IMR-90 (cell line): ENCODE results near the gene CYB5R4. TPM values are rescaled to one million over a fixed set of nuclear protein-coding genes. Genes with fewer than 3 reads are reported as not detected.

Experiments used
- ATAC-seq: fragments of 200-7000 bp; cut with Tn5 transposase; 2 replicates; pipeline ENCODE4 v1.9.1; 2020; ENCODE audit warnings: low read depth, mild to moderate bottlenecking, moderate library complexity
- BruUV-seq: library from RNA; stranded (reverse); fragments of 400-500 nt; replicated peaks from 2 replicates; lab custom pipeline; 2021; lab: Mats Ljungman, UMichigan
- CTCF ChIA-PET: fragments of 300-600 bp; formaldehyde crosslinking; extraction: SDS; loops from one replicate; lab custom pipeline; 2021; ENCODE audit warnings: antibody characterized with exemption; lab: Yijun Ruan, JAX
- POLR2A ChIA-PET: fragments of 300-600 bp; sonication (Branson Sonifier 250); formaldehyde crosslinking; loops from one replicate; lab custom pipeline; 2022; ENCODE audit warnings: antibody characterized with exemption; ENCODE audit not compliant: unreplicated experiment; lab: Charles Lee
- DNase-seq: peaks from one replicate; pipeline ENCODE4 v3.0.0; 2013
- H2AFZ ChIP-seq: replicated peaks from 2 replicates; pipeline ENCODE3; 2013; ENCODE audit warnings: low read length, mild to moderate bottlenecking; ENCODE audit not compliant: poor library complexity
- H2AK5ac ChIP-seq: 2 replicates; pipeline ENCODE4 v1.6.1; 2013; ENCODE audit warnings: low read depth, low read length, inconsistent platforms
- H2AK9ac ChIP-seq: replicated peaks from 2 replicates; pipeline ENCODE3; 2013; ENCODE audit warnings: mild to moderate bottlenecking, low read depth, low read length, moderate library complexity; ENCODE audit not compliant: poor library complexity
- H2BK120ac ChIP-seq: 2 replicates; pipeline ENCODE4 v1.6.1; 2013; ENCODE audit warnings: low read depth, low read length, inconsistent platforms
- H2BK15ac ChIP-seq: 3 replicates; pipeline ENCODE4 v1.6.1; 2013; ENCODE audit warnings: low read depth, low read length, inconsistent platforms
- H2BK20ac ChIP-seq: 2 replicates; pipeline ENCODE4 v1.6.1; 2013; ENCODE audit warnings: low read depth, mild to moderate bottlenecking, inconsistent platforms, low read length, moderate library complexity
- H2BK5ac ChIP-seq: 2 replicates; pipeline ENCODE4 v1.6.1; 2013; ENCODE audit warnings: mild to moderate bottlenecking, low read depth, low read length, inconsistent platforms; ENCODE audit not compliant: poor library complexity, severe bottlenecking
- H3K14ac ChIP-seq: replicated peaks from 2 replicates; pipeline ENCODE4 v1.6.1; 2013; ENCODE audit warnings: low read depth, low read length, inconsistent platforms
- H3K18ac ChIP-seq: 2 replicates; pipeline ENCODE4 v1.6.1; 2013; ENCODE audit warnings: low read depth, low read length, control low read depth
- H3K23ac ChIP-seq: 2 replicates; pipeline ENCODE4 v1.6.1; 2013; ENCODE audit warnings: low read depth, low read length, inconsistent platforms
- H3K27ac ChIP-seq: 2 replicates; pipeline ENCODE4 v1.5.1; 2013; ENCODE audit warnings: mild to moderate bottlenecking, control low read depth, low read length; ENCODE audit not compliant: insufficient read depth
- H3K27me3 ChIP-seq: 2 replicates; pipeline ENCODE4 v1.6.1; 2013; ENCODE audit warnings: low read length; ENCODE audit not compliant: control insufficient read depth, insufficient read depth
- H3K36me3 ChIP-seq: 2 replicates; pipeline ENCODE4 v1.6.1; 2013; ENCODE audit warnings: low read length, mixed read lengths; ENCODE audit not compliant: control insufficient read depth, insufficient read depth
- H3K4ac ChIP-seq: 2 replicates; pipeline ENCODE4 v1.6.1; 2013; ENCODE audit warnings: low read depth, low read length, inconsistent platforms
- H3K4me1 ChIP-seq: 2 replicates; pipeline ENCODE4 v1.6.1; 2013; ENCODE audit warnings: low read length, mixed read lengths; ENCODE audit not compliant: control insufficient read depth, insufficient read depth
- H3K4me2 ChIP-seq: 2 replicates; pipeline ENCODE4 v1.6.1; 2013; ENCODE audit warnings: low read depth, mild to moderate bottlenecking, control low read depth, low read length, moderate library complexity
- H3K4me3 ChIP-seq: 2 replicates; pipeline ENCODE4 v1.5.1; 2013; ENCODE audit warnings: low read depth, mild to moderate bottlenecking, control low read depth, low read length, moderate library complexity; ENCODE audit not compliant: insufficient read depth
- H3K56ac ChIP-seq: 2 replicates; pipeline ENCODE4 v1.6.1; 2013; ENCODE audit warnings: low read length, inconsistent platforms; ENCODE audit not compliant: insufficient read depth; ENCODE audit errors: extremely low read depth
- H3K79me1 ChIP-seq, 2 experiments: 2 replicates each; pipeline ENCODE4 v1.6.1; 2013; ENCODE audit warnings: low read length in 2 of 2, inconsistent platforms in 1 of 2, low read depth in 1 of 2
- H3K9ac ChIP-seq: 2 replicates; pipeline ENCODE4 v1.6.1; 2013; ENCODE audit warnings: low read depth, low read length, control low read depth
- H3K9me1 ChIP-seq: 2 replicates; pipeline ENCODE4 v1.6.1; 2013; ENCODE audit warnings: low read length, inconsistent platforms; ENCODE audit not compliant: insufficient read depth
- H3K9me3 ChIP-seq: 2 replicates; pipeline ENCODE4 v1.6.1; 2013; ENCODE audit warnings: low read length; ENCODE audit not compliant: control insufficient read depth, insufficient read depth
- H4K20me1 ChIP-seq: 2 replicates; pipeline ENCODE4 v1.6.1; 2013; ENCODE audit warnings: low read length, inconsistent platforms; ENCODE audit not compliant: insufficient read depth
- H4K5ac ChIP-seq: 2 replicates; pipeline ENCODE4 v1.6.1; 2013; ENCODE audit warnings: mild to moderate bottlenecking, low read depth, low read length, control low read depth
- H4K8ac ChIP-seq, 2 experiments: 2 replicates each; pipeline ENCODE4 v1.6.1; 2013; ENCODE audit warnings: low read depth in 2 of 2, low read length in 2 of 2, control low read depth in 1 of 2, inconsistent platforms in 1 of 2
- H4K91ac ChIP-seq: 2 replicates; pipeline ENCODE4 v1.6.1; 2013; ENCODE audit warnings: low read depth, low read length, inconsistent platforms; ENCODE audit not compliant: insufficient read depth
- CHD1 ChIP-seq: IDR thresholded peaks from 2 replicates; pipeline ENCODE4 v1.6.1; 2012; ENCODE audit warnings: low read depth, low read length, improper control_type of control experiment
- CTCF ChIP-seq: conservative IDR thresholded peaks from 2 replicates; pipeline ENCODE4 v1.5.1; 2012; ENCODE audit warnings: mild to moderate bottlenecking, low read depth, low read length, improper control_type of control experiment
- ELK1 ChIP-seq: fragments of 150-350 bp; IDR thresholded peaks from 2 replicates; pipeline ENCODE4 v1.6.1; 2016; ENCODE audit warnings: low read depth, mild to moderate bottlenecking, low read length, moderate library complexity, borderline replicate concordance
- FOS ChIP-seq: fragments of 150-350 bp; IDR thresholded peaks from 2 replicates; pipeline ENCODE4 v1.6.1; 2016; ENCODE audit warnings: low read depth, low read length
- MAZ ChIP-seq: IDR thresholded peaks from 2 replicates; pipeline ENCODE4 v1.6.1; 2012; ENCODE audit warnings: low read depth, mild to moderate bottlenecking, low read length, improper control_type of control experiment, moderate library complexity, borderline replicate concordance
- RAD21 ChIP-seq: IDR thresholded peaks from 2 replicates; pipeline ENCODE4 v1.6.1; 2012; ENCODE audit warnings: low read length, improper control_type of control experiment
- SMC3 ChIP-seq: fragments of 150-350 bp; IDR thresholded peaks from 2 replicates; pipeline ENCODE4 v1.6.1; 2016; ENCODE audit warnings: low read depth, mild to moderate bottlenecking, antibody characterized with exemption, low read length, moderate library complexity
- USF2 ChIP-seq: fragments of 150-350 bp; IDR thresholded peaks from 2 replicates; pipeline ENCODE4 v1.6.1; 2017; ENCODE audit warnings: mild to moderate bottlenecking, antibody characterized with exemption, low read length, low read depth
- WGBS, 2 experiments: methylation state at CpG; one replicate each; pipeline versions ENCODE4 v1.1.5 to v1.1.7; 2013; ENCODE audit warnings: missing lambda C conversion rate in 2 of 2; ENCODE audit not compliant: insufficient read length in 1 of 2; ENCODE audit errors: extremely low coverage in 2 of 2; 5-methylcytosine and 5-hydroxymethylcytosine counted together
- dilution Hi-C: fragments of 300-500 bp; cut with HindIII; formaldehyde crosslinking; loops from one replicate; pipeline ENCODE4 v1.14.3; 2018; ENCODE audit warnings: low sequenced_read_pairs; ENCODE audit not compliant: unreplicated experiment
- in situ Hi-C: fragments of 300-500 bp; cut with MboI; formaldehyde crosslinking; loops from 3 replicates; pipeline ENCODE4 v1.14.3; 2019; ENCODE audit warnings: low sequenced_read_pairs, inconsistent platforms, mixed read lengths
- intact Hi-C: fragments of 100-400 bp; cut with micrococcal nuclease; formaldehyde crosslinking; loops from 2 replicates; pipeline ENCODE4 v1.10.0; 2022
- polyA plus RNA-seq, 3 experiments: library from polyadenylated mRNA; depleted of rRNA; stranded (reverse); fragments of >200 nt; gene quantifications; 2 replicates each; pipeline ENCODE4 v1.2.3, GENCODE V29; 2012; ENCODE audit warnings: low replicate concordance in 1 of 3
- total RNA-seq: library from RNA; depleted of rRNA; stranded (reverse); fragments of >200 nt; gene quantifications from 2 replicates; pipeline ENCODE4 v1.2.3, GENCODE V29; 2012

Gene CYB5R4
- total and polyA plus RNA-seq, 2 of the 4 experiments (the other 2 are of a cell fraction), result 3.2 to 6.1 TPM

GRCh38 chr6:84013931-84014330 lies 154.4 kb downstream of the CYB5R4 start:
- intact Hi-C loops, result no loop called here
- CTCF ChIA-PET, result no interaction called here

More at GRCh38 chr6:84013931-84014330, 154.4 kb downstream of the CYB5R4 start:
- H3K4ac ChIP-seq, result no peak overlapping the region
- no CpG with 5 or more reads among the region's 3 CpGs for whole genome bisulfite sequencing, 2 experiments
- no peak overlapping the region for H3K18ac ChIP-seq
- H3K27me3 ChIP-seq, result no peaks in the 10 kb centered on the region
- H4K20me1 ChIP-seq, result no peaks in the 10 kb centered on the region
- H2BK15ac ChIP-seq, result no peak overlapping the region
- no peak overlapping the region for H2AFZ ChIP-seq
- no peak overlapping the region for H3K27ac ChIP-seq
- H2AK5ac ChIP-seq, result no peak overlapping the region
- H3K4me2 ChIP-seq, result no peak overlapping the region
- H2BK5ac ChIP-seq, result no peak overlapping the region
- no peaks in the 10 kb centered on the region for H3K36me3 ChIP-seq
- no peak overlapping the region for H2AK9ac ChIP-seq
- H4K5ac ChIP-seq, result no peak overlapping the region
- no peak overlapping the region for H4K91ac ChIP-seq
- no peak overlapping the region for H4K8ac ChIP-seq
- DNase-seq, result no peak
- H3K14ac ChIP-seq, result no peak overlapping the region
- no peaks in the 10 kb centered on the region for H3K9me1 ChIP-seq
- no peak overlapping the region for H2BK120ac ChIP-seq
- TF ChIP-seq FOS (no peak), CHD1 (no peak), MAZ (no peak), RAD21 (no peak), ELK1 (no peak), SMC3 (no peak), CTCF (no peak), USF2 (no peak)
- no peaks in the 10 kb centered on the region for H3K4me1 ChIP-seq
- no peak overlapping the region for H3K9ac ChIP-seq
- no peak for ATAC-seq
- POLR2A ChIA-PET, result no interaction called here
- dilution Hi-C loops, result no loop called here
- H3K79me1 ChIP-seq, result no peaks in the 10 kb centered on the region
- H3K9me3 ChIP-seq, result no peaks in the 10 kb centered on the region
- no TSS peak for BruUV-seq
- H3K23ac ChIP-seq, result no peak overlapping the region
- no peak overlapping the region for H3K4me3 ChIP-seq
- H2BK20ac ChIP-seq, result no peak overlapping the region
- H3K56ac ChIP-seq, result no peak overlapping the region
- in situ Hi-C loops, result no loop called here
